Measurements from ENCODE around the gene CFAP221. TPM values are rescaled to one million over a fixed set of nuclear protein-coding genes. Genes with fewer than 3 reads are reported as not detected.

The CFAP221 gene
- total RNA-seq, 1 donor = not detected

DNA sequence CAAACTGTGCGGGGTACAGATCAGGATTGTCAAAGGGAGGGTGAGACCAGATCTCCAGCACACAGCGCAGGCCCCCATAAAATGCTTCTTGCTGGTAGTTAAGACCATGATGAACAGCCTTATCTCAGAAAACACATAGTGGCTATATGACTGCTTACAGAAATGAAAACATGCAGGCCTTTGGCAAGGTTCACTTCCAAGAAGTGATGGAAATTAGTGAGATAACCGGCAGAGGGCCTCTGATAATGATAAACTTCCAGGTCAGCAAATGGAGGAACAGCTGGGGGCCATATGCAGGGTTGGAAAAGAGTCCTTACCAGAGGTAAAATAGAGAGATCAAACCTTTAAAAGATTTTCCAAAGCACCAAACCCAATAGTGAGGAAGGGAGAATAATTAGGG, 46.6 kb downstream of the CFAP221 start:
- TF ChIP-seq, protein P1, sequence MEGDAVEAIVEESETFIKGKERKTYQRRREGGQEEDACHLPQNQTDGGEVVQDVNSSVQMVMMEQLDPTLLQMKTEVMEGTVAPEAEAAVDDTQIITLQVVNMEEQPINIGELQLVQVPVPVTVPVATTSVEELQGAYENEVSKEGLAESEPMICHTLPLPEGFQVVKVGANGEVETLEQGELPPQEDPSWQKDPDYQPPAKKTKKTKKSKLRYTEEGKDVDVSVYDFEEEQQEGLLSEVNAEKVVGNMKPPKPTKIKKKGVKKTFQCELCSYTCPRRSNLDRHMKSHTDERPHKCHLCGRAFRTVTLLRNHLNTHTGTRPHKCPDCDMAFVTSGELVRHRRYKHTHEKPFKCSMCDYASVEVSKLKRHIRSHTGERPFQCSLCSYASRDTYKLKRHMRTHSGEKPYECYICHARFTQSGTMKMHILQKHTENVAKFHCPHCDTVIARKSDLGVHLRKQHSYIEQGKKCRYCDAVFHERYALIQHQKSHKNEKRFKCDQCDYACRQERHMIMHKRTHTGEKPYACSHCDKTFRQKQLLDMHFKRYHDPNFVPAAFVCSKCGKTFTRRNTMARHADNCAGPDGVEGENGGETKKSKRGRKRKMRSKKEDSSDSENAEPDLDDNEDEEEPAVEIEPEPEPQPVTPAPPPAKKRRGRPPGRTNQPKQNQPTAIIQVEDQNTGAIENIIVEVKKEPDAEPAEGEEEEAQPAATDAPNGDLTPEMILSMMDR (IDR thresholded peaks at IDR 0.05; ENCODE audit: insufficient read depth, low read length) = no peak
- no peak for DNase-seq (ENCODE audit: low read depth)

DNA sequence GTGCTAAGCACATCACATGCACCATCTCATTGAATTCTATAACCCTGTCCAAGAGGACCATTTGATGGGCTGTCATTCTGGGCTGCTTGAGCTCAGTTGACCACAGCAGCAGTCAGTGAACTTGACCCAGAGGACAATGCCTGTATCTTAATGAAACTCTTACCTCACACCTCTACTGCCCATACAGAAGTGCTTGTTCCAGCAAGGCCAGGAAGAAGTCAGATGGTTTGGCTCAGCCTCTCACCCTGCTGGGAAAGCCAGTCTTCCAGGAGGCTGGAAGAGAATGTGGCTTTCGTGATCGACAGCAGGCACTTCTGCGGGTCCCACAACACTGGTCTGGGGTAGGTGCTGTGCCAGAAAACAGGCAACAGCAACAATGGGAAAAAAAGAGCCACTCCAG, 47.3 kb downstream of the CFAP221 start:
- no peak overlapping the region for H3K4me3 ChIP-seq (ENCODE audit: low read depth, low read length)
- TF ChIP-seq, protein P1 (IDR thresholded peaks at IDR 0.05; ENCODE audit: insufficient read depth, low read length) = no peak
- no peak for DNase-seq (ENCODE audit: low read depth)

More for the DNA sequence above, 46.6 kb downstream of the CFAP221 start:
- no peak overlapping the region for H3K4me3 ChIP-seq (ENCODE audit: low read depth, low read length)

DNA sequence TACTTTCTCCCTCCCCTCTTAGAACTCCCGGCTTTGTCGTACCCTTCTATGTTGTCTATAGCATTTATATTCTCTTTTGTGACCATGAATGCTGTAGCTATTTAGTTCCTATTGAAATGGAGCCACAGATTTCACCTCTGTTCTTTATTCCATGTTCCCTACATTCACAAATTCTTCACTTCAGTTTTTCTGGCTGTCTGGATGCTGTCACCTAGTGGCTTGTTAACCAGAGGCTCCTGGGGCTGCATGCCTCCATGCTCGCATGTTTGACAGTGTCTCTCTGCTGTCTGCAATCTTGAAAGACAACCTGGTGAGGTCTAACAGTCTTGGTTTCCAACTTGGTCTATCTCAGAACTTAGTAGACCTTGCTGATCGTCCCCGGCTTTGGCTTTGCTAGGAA, 48.2 kb downstream of the CFAP221 start:
- TF ChIP-seq, protein P1 (IDR thresholded peaks at IDR 0.05; ENCODE audit: insufficient read depth, low read length) = no peak
- H3K4me3 ChIP-seq (ENCODE audit: low read depth, low read length) = no peak overlapping the region
- DNase-seq (ENCODE audit: low read depth) = no peak

DNA sequence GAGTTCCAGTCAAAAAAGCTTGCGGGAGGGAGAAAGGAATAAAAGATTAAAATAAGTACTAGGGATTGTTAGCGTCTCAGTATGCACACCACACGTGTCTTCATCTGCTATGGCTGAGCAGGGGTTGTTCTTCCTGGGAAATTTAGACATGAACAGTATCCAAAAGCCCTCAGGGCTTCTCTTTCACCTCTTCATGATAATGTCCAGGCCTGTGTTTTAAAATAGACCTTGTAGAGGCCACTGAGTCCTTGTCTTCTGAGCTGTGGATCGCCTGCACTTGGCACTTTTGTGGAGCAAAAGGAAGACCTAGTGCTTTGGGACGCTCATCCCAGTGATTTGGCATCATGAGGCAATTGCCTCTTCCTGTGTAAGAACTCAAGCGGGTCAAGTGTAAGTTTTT, 52.4 kb downstream of the CFAP221 start:
- DNase-seq (ENCODE audit: low read depth) = no peak
- TF ChIP-seq, protein P1 (IDR thresholded peaks at IDR 0.05; ENCODE audit: insufficient read depth, low read length) = no peak
- no peak overlapping the region for H3K4me3 ChIP-seq (ENCODE audit: low read depth, low read length)

DNA sequence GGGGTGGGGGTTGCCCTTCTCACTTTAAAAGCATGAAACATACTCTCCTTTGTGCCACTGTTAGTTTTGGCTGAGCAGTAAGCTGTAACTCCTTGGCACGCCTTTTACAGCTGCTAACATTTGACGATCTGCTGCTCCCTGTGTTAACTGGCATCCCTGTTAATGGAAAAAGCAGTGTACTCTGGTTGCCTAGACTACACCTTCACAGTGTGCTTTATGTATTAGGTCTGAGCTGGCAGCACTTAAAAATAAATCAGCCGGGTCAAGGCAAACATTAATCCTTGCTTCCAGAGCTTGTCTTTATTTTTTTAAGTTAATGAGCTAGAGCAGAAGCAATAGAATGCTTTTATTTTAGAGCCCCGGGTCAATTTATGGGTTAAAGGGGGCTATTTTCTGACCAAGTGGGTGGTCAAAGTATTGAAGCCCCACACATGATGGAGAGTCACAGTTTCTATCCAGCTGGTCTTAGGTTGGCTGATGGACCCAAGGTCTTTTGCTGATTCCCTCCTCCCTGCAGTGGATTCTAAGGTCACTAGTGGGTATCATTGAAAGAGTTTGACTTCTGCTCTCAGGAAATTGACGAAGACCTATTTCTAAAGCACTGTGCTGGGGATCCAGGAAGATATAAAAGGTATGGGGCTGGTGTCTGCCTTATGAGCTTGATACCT, 54.5 kb downstream of the CFAP221 start:
- DNase-seq (ENCODE audit: low read depth) = no peak
- TF ChIP-seq, protein P1 (IDR thresholded peaks at IDR 0.05; ENCODE audit: insufficient read depth, low read length) = no peak
- no peak overlapping the region for H3K4me3 ChIP-seq (ENCODE audit: low read depth, low read length)

DNA sequence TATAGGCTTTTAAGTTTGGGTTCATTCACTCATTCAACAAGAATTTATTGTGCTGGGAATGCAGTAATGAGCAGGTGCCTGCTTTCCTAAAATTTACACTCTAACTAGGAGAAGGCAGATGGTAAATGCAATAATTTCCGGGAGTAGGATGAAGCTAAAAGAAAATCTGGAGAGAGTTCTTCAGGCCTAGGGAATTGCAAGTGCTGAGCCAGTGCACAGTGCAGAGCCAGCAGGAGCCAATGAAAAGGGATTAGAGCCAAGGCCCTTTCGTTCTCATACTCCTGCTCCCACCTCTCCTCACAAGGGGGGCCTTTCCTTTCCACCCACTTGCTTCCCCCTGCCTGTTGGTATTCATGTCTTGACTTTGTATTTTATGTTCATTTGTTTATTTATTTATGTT, 55.1 kb downstream of the CFAP221 start:
- no peak for DNase-seq (ENCODE audit: low read depth)
- TF ChIP-seq, protein P1 (IDR thresholded peaks at IDR 0.05; ENCODE audit: insufficient read depth, low read length) = no peak
- no peak overlapping the region for H3K4me3 ChIP-seq (ENCODE audit: low read depth, low read length)

DNA sequence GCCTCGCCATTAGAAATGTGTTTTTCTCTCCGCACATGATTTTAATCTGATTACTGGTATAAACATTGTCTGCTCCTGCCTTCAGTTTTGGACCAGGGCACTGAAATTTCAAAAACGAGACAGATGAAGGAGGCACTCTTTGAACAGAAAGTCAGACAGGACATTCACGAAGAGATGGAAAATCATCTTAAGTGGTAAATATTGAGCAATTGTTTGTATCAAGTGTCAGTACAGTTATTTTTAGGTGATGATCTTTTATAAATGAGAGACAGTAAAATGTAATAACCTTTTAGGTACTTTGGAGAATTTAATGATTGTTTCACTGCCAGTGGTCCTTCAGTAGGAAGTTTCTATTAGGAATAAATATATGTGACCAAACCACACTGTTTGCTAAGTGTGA, 60.8 kb downstream of the CFAP221 start:
- H3K4me3 ChIP-seq (ENCODE audit: low read depth, low read length) = no peak overlapping the region
- DNase-seq (ENCODE audit: low read depth) = no peak
- TF ChIP-seq, protein P1 (IDR thresholded peaks at IDR 0.05; ENCODE audit: insufficient read depth, low read length) = no peak
